GM13976 (cell line): ENCODE measurements around the gene RFX6.

ENCODE experiments used
- DNase-seq: peaks from one replicate; pipeline ENCODE4 v3.0.0; 2012; ENCODE audit warnings: low spot score
- CTCF ChIP-seq: IDR thresholded peaks from 2 replicates; pipeline ENCODE4 v1.5.1; 2012; ENCODE audit warnings: borderline replicate concordance, mild to moderate bottlenecking; ENCODE audit not compliant: insufficient read depth; ENCODE audit errors: extremely low read depth, missing control alignments, control extremely low read depth
- in situ Hi-C: fragments of 300-500 bp; cut with MboI; formaldehyde crosslinking; loops from one replicate; pipeline ENCODE4 v1.12.0; 2022; ENCODE audit warnings: low sequenced_read_pairs, mixed read lengths, inconsistent platforms; ENCODE audit not compliant: unreplicated experiment

Gene RFX6

GRCh38 chr6:116925088-116925794 lies 48.2 kb downstream of the RFX6 start:
- in situ Hi-C loops = no loop called here
- no peak for TF ChIP-seq CTCF
- DNase-seq = no peak

GRCh38 chr6:116928677-116929076 lies 51.6 kb downstream of the RFX6 start:
- in situ Hi-C loops = no loop called here
- no peak for DNase-seq
- no peak for TF ChIP-seq CTCF

- no peak for TF ChIP-seq CTCF
- in situ Hi-C loops = no loop called here
These were observed 52.8 kb downstream of the RFX6 start for GRCh38 chr6:116929825-116930224.

GRCh38 chr6:116931456-116931855 lies 54.4 kb downstream of the RFX6 start:
- in situ Hi-C loops = no loop called here
- DNase-seq = no peak
- TF ChIP-seq CTCF = no peak

More at GRCh38 chr6:116929825-116930224, 52.8 kb downstream of the RFX6 start:
- DNase-seq = no peak

- TF ChIP-seq CTCF = no peak
- in situ Hi-C loops = no loop called here
- DNase-seq = no peak
These were observed 55.5 kb downstream of the RFX6 start for GRCh38 chr6:116932496-116932895.

- in situ Hi-C loops = no loop called here
- no peak for DNase-seq
- TF ChIP-seq CTCF = no peak
These were observed 56.4 kb downstream of the RFX6 start for GRCh38 chr6:116933485-116933884.
